Tibial nerve (tissue), 4 donors: ENCODE measurements around the gene IFNB1.

Experiments used
- EP300 ChIP-seq, 2 donors: sonication (generic); formaldehyde crosslinking; IDR thresholded peaks; one replicate each; pipeline ENCODE4 v1.6.1; 2017; ENCODE audit warnings: antibody characterized with exemption in 2 of 2, mild to moderate bottlenecking in 1 of 2
- POLR2A ChIP-seq, 2 donors: fragments of 450-650 bp; IDR thresholded peaks; one replicate each; pipeline ENCODE4 v1.6.1; 2017; ENCODE audit warnings: antibody characterized with exemption in 2 of 2, mild to moderate bottlenecking in 2 of 2, moderate library complexity in 2 of 2
- TF ChIP-seq, protein P1 (sequence below), 5 experiments: fragments of 200-600 bp in 3 of 5; fragments of 450-650 bp in 2 of 5; sonication (generic) in 3 of 5; IDR thresholded peaks; one replicate each; pipeline ENCODE4 v1.5.1; 2016 to 2019; ENCODE audit warnings: antibody characterized with exemption in 5 of 5, mild to moderate bottlenecking in 3 of 5, moderate library complexity in 2 of 5

DNA sequence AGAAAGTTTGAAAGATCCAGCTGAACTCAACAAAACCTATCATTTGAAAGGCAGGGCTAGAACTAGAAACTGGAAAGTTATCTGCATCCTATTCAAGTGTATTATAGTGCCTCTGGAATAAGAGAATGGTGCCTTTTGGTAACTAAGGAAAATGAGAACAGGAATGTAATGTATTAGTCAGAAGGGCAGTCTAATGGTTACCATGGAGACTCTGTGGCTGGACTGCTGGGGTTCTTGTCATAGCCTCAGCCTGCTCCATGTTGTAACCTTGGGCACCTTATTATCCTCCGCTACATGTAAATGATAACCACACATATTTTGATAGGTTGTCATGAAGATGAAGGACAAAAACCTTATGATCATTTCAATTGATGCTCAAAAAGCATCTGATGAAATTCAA is 24.6 kb upstream of the IFNB1 start:
- TF ChIP-seq, protein P1, sequence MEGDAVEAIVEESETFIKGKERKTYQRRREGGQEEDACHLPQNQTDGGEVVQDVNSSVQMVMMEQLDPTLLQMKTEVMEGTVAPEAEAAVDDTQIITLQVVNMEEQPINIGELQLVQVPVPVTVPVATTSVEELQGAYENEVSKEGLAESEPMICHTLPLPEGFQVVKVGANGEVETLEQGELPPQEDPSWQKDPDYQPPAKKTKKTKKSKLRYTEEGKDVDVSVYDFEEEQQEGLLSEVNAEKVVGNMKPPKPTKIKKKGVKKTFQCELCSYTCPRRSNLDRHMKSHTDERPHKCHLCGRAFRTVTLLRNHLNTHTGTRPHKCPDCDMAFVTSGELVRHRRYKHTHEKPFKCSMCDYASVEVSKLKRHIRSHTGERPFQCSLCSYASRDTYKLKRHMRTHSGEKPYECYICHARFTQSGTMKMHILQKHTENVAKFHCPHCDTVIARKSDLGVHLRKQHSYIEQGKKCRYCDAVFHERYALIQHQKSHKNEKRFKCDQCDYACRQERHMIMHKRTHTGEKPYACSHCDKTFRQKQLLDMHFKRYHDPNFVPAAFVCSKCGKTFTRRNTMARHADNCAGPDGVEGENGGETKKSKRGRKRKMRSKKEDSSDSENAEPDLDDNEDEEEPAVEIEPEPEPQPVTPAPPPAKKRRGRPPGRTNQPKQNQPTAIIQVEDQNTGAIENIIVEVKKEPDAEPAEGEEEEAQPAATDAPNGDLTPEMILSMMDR (IDR thresholded peaks at IDR 0.05) = no peak
- TF ChIP-seq POLR2A (IDR thresholded peaks at IDR 0.05) = no peak
- no peak for TF ChIP-seq EP300 (IDR thresholded peaks at IDR 0.05)
